Gastrocnemius medialis (tissue), 4 donors: ENCODE measurements around the gene AGRN.

Experiments used
- POLR2A ChIP-seq, 2 donors: fragments of 450-650 bp; IDR thresholded peaks; one replicate each; pipeline ENCODE4 v1.6.1; 2017; ENCODE audit warnings: antibody characterized with exemption in 2 of 2, mild to moderate bottlenecking in 2 of 2, moderate library complexity in 2 of 2
- TF ChIP-seq, protein P1 (sequence below), 5 experiments: fragments of 450-650 bp in 3 of 5; fragments of 200-600 bp in 2 of 5; sonication (generic) in 2 of 5; IDR thresholded peaks in 4 of 5; conservative IDR thresholded peaks in 1 of 5; 1 replicate in 4 of 5; 2 replicates in 1 of 5; pipeline ENCODE4 v1.5.1; 2016 to 2019; ENCODE audit warnings: antibody characterized with exemption in 5 of 5, mild to moderate bottlenecking in 3 of 5, moderate library complexity in 3 of 5

DNA sequence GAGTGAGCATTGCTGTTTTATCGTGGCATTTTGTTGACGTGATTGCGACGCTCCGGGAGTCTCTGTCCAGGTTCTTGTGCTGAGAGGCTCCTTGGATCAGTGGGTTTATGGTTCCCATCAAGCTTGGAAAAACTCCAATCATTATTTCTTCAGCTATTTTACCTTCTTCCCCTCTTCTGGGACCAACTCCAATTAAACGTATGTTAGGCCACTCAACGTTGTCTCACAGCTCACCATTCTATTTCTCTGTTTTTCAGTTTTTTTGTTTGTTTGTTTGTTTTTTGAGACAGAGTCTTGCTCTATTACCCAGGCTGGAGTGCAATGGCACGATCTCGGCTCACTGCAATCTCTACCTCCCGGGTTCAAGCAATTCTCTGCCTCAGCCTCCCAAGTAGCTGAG, 28.0 kb upstream of the AGRN start:
- TF ChIP-seq, protein P1, sequence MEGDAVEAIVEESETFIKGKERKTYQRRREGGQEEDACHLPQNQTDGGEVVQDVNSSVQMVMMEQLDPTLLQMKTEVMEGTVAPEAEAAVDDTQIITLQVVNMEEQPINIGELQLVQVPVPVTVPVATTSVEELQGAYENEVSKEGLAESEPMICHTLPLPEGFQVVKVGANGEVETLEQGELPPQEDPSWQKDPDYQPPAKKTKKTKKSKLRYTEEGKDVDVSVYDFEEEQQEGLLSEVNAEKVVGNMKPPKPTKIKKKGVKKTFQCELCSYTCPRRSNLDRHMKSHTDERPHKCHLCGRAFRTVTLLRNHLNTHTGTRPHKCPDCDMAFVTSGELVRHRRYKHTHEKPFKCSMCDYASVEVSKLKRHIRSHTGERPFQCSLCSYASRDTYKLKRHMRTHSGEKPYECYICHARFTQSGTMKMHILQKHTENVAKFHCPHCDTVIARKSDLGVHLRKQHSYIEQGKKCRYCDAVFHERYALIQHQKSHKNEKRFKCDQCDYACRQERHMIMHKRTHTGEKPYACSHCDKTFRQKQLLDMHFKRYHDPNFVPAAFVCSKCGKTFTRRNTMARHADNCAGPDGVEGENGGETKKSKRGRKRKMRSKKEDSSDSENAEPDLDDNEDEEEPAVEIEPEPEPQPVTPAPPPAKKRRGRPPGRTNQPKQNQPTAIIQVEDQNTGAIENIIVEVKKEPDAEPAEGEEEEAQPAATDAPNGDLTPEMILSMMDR (IDR thresholded peaks at IDR 0.05 in 4 of 5, conservative IDR thresholded peaks at IDR 0.05 in 1 of 5): no peak
- TF ChIP-seq POLR2A (IDR thresholded peaks at IDR 0.05): no peak
